Muscle of arm (tissue), 12 donors: Measurements from ENCODE around the gene YPEL1. TPM values are rescaled to one million over a fixed set of nuclear protein-coding genes. Genes with fewer than 3 reads are reported as not detected.
"Not testable (repeated sequence)": the region's sequence is repeated elsewhere in the genome, so short reads cannot be mapped to it uniquely, and the experiment has no call there.

Experiments used
- DNase-seq: peaks from one replicate; pipeline ENCODE4 v3.0.0-alpha.2; 2013
- polyA plus RNA-seq, 12 donors: library from polyadenylated mRNA; unstranded; fragments of 120-200 nt; gene quantifications; one replicate each; pipeline ENCODE4 v1.2.1, GENCODE V29; 2013; ENCODE audit not compliant: insufficient read length in 12 of 12

Gene YPEL1
- polyA plus RNA-seq, 12 donors = 12.1 to 25.4 (median 20.0) TPM; not detected in 2

- DNase-seq = no peak
Observed at GRCh38 chr22:21686193-21686608, 49.4 kb downstream of the YPEL1 start.

- no peak for DNase-seq
Observed at GRCh38 chr22:21685164-21685513, 50.5 kb downstream of the YPEL1 start.

- DNase-seq = no peak
Observed at GRCh38 chr22:21684492-21685163, 51.0 kb downstream of the YPEL1 start.

GRCh38 chr22:21683401-21683811 lies 52.2 kb downstream of the YPEL1 start:
- DNase-seq = no peak

GRCh38 chr22:21682385-21683175 lies 53.0 kb downstream of the YPEL1 start:
- no peak for DNase-seq

GRCh38 chr22:21681566-21682370 lies 53.8 kb downstream of the YPEL1 start:
- DNase-seq = no peak

- no peak for DNase-seq
Observed at GRCh38 chr22:21680830-21681565, 54.6 kb downstream of the YPEL1 start.

GRCh38 chr22:21679383-21679782 lies 56.2 kb downstream of the YPEL1 start:
- DNase-seq = no peak

GRCh38 chr22:21678842-21679241 lies 56.8 kb downstream of the YPEL1 start:
- DNase-seq = not testable (repeated sequence)

- no peak for DNase-seq
Observed at GRCh38 chr22:21677606-21678443, 57.8 kb downstream of the YPEL1 start.

- DNase-seq = no peak
Observed at GRCh38 chr22:21674638-21675245, 60.9 kb downstream of the YPEL1 start.

GRCh38 chr22:21673534-21674321 lies 61.9 kb downstream of the YPEL1 start:
- no peak for DNase-seq

- no peak for DNase-seq
Observed at GRCh38 chr22:21672107-21672629, 63.4 kb downstream of the YPEL1 start.

GRCh38 chr22:21669026-21669425 lies 66.6 kb downstream of the YPEL1 start:
- no peak for DNase-seq

GRCh38 chr22:21666786-21667185 lies 68.8 kb downstream of the YPEL1 start:
- no peak for DNase-seq

- no peak for DNase-seq
Observed at GRCh38 chr22:21665047-21665851, 70.3 kb downstream of the YPEL1 start.

- DNase-seq = no peak
Observed at GRCh38 chr22:21663738-21664137, 71.9 kb downstream of the YPEL1 start.

GRCh38 chr22:21661991-21662390 lies 73.6 kb downstream of the YPEL1 start:
- no peak for DNase-seq
